ENCODE data around the gene TTLL10.

- TF ChIP-seq CTCF (conservative IDR thresholded peaks at IDR 0.05; ENCODE audit: low read length), result no peak
- no peak for TF ChIP-seq EZH2phosphoT487 (IDR thresholded peaks at IDR 0.05; ENCODE audit: borderline replicate concordance)
These were observed 50.2 kb downstream of the TTLL10 start for GRCh38 chr1:1223891-1224290.

Measured in Loucy (cell line).